CD1c-positive myeloid dendritic cell (primary cell): ENCODE results near the gene ZNF277.
"Not testable (repeated sequence)": the region's sequence is repeated elsewhere in the genome, so short reads cannot be mapped to it uniquely, and the experiment has no call there.

Experiments used
- DNase-seq: peaks from one replicate; pipeline ENCODE4 v3.0.0-alpha.2; 2016; ENCODE audit errors: extremely low spot score

ZNF277 gene

DNA sequence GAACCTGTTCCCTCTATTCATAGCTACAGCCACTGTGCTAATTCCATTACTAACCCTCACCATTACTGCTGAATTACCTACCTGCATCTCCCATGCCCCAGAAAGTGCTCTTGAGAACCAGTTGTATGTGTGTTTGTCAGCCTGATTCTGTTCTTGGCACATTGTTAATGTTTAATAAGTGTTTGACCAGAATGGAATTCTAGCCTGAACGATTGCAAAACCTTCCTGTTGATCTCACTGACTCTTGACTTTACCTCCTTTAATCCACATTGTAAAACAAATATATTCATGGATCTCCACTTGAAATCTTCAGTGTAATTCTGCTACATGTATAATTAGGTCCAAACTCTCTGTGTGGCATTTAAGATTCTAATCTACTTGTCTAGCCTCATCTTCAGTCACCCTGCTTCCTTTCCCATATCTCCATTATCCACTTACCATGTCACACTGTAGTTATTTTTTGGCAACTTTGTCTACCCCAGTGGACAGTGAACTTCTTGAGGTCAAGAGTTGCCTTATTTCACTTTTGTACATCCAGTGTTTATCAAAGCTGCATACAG is 4.9 kb downstream of the ZNF277 start:
- no peak for DNase-seq

DNA sequence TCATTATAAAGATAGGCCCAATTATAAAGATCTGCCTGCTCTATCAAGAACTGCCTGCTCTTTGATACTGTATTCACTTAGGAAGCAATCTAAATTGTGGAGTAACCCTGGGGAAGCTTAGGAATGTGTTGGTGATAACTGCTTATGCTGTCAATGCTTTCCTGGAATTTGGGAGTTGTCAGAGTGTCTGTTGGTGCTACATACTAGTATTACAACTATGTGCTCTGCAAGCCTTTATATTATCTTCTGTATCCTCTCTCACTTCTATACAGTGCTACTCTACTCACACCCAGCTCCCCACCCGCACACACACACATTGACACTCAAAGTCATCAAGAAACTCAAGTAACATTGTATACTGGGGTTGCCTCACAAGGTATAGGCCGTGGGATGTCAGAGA is 6.1 kb downstream of the ZNF277 start:
- no peak for DNase-seq

DNA sequence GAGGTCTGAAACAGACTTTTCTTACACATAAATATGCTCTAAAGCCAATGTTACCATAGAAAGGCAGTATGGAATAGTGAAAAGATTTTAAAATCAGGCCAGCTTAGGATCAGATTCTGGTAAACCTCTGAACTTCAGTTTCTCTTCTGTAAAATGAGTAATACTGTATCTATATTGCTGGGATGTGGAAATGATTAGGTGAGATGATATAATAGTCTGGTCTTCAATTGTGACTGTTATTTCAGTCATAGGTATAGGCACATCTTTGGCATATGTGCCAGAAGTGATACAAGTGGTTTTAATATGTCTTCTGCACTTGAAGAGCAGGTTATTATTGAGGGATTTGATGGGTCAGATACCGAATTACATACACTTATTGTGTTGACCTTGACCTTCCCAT is 7.2 kb downstream of the ZNF277 start:
- DNase-seq = no peak

DNA sequence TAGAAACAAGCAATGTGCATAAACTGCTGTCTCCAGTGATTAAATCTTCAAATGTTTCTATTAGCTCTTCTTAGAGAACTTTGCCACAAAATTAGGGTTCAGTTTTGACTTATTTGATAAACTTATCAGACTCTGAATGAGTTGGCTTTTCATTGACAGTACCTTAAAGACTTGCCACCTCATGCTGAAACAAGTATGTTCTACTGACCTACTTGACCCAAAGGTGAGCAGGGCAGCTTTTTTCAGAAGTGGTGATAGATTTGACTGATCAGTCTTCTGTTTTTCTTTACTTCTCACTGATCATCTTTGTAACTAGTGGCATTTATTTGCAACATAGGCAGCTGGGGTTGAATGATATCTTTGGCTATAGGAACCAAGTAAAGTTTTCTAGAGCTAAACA is 7.8 kb downstream of the ZNF277 start:
- no peak for DNase-seq

DNA sequence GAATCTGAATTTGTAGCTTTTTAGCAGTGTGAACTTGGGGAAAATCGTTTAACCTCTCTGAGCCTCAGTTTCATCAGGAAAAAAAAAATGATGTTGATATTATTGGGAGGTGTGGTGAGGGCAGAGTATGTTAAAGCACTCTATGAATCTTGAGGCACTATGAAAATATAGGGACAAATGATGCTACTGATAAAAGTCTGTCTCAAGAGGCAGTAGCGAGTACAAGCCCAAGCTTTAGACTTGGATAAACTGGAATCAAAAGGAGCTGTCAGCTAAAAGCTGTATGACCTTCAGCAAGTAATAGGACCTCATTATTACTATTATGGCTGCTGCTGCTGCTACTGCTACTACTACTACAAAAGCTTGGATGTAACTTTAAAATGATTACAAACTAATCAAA is 8.4 kb downstream of the ZNF277 start:
- no peak for DNase-seq

DNA sequence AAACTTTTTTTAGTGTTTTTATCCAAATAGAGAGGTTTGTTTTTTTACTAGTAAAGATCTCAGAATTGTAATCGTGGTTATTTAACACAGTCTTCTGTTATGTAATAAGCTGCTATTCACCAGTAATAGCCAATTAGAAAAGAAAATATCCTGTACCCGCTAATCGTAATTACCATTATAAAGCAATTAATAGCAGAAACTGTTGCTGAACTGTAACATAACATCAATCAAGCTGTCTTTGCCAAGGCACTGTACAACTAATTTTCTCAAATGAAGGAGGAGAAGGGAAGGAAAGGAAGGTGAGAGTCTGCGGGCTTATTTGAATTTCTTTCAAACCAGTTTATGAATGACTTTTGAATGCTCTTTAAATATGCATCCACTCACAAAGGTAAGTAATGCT is 9.3 kb downstream of the ZNF277 start:
- DNase-seq = no peak

DNA sequence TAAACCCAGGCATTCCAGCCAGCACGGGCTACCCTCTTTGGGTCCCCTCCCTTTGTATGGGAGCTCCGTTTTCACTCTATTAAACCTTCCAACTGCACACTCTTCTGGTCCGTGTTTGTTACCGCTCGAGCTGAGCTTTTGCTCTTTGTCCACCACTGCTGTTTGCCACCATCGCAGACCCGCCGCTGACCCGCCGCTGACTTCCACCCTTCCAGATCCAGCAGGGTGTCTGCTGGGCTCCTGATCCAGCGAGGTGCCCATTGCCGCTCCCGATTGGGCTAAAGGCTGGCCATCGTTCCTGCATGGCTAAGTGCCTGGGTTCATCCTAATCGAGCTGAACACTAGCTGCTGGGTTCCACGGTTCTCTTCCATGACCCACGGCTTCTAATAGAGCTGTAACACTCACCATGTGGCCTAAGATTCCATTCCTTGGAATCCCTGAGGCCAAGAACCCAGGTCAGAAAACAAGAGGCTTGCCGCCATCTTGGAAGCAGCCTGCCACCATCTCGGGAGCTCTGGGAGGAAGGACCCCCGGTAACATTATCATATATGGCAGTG is 14.5 kb downstream of the ZNF277 start:
- no peak for DNase-seq

DNA sequence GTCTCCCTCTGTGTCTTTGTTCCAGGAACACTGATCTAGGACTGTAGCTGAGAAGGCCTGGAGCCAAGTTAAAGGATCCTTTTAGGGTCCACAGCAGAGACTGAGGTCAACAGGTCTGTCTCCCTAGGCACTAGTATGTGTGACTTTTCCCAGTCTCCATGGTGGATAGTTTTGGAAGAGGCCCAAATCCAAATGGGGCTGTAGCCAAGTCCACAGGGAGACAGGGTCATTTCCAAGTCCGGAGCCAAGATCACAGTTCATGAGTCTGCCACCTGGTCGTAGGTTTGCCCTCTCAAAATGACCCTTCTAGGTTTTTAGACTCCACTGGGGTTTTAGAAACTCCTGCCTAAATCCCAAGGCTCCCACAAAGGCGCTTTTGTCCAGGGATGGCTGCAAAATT is 16.8 kb downstream of the ZNF277 start:
- no peak for DNase-seq

DNA sequence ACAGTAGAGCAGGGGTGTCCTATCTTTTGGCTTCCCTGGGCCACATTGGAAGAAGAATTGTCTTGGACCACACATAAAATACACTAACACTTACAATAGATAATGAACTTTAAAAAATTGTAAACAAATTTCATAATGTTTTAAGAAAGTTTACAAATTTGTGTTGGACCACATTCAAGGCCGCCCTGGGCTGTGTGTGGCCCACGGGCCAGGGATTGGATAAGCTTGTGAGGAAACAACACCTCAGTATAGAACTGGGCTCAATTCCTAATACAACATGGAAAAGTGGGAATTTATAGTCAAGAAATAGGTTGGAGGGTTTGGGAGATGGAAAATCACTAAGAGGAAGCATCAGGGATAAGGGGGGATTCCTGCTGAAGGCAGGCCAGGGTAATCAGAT is 17.7 kb downstream of the ZNF277 start:
- no peak for DNase-seq

DNA sequence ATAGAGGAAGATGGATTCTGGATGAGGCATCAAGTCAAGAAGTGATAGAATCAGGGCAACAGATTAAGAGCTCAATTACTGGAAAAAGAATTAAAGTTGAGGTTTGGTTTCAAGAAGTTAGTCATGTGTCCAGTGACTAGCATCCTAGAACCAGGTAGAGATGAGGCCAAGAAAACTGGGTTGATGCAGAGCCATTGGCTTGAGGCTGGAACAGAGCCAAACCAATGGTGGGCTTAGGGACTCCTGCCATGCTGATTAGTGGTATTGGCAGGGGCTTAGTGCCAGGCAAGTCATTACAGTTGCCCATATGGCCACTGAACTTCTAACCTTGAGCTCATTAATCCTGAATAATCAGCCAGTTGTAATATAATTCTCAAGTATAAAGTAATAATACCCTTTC is 18.5 kb downstream of the ZNF277 start:
- no peak for DNase-seq

DNA sequence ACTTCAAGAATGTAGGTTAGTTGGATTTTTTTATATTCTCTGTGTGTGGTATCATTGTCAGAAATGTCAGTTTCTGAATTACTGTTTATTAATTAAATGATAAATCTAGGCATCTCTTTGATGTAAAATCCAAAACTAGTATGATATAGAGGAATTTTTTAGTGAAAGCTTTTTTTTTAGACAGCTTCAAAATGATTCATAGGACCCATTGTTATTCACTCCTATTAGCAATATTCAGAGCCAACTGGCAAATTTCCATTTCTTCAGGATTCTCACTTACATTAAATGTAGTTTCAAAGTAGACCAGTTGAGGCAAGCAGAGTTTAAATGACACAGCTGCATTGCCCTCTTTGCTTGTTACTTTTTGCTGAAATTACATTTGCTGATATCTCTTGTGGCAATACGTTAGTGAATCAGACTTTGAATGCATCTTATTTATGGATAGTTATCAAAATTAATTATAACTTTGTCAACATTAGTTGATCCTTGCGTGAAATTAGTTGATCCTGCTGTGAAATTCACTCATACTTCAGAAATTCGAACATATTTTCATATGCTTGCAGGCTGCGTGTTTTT is 20.3 kb downstream of the ZNF277 start:
- no peak for DNase-seq

DNA sequence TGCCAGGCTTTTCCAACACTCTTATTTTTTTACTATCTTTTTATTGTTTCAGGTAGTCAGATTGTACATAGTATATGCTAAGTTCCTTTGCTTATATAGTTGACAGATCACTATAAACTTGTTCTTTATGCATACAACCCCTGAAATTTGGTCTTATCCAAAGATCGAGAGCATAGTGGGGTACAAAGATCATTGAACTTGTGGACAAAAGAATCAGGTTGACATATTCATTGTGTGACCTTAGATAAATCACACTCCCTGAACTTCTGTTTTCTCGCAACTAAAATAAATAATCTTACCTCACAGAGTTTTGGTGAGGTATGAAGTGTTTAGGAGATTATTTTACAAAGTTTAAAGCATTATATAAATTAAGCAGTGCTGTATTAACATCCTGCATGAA is 22.1 kb downstream of the ZNF277 start:
- no peak for DNase-seq

DNA sequence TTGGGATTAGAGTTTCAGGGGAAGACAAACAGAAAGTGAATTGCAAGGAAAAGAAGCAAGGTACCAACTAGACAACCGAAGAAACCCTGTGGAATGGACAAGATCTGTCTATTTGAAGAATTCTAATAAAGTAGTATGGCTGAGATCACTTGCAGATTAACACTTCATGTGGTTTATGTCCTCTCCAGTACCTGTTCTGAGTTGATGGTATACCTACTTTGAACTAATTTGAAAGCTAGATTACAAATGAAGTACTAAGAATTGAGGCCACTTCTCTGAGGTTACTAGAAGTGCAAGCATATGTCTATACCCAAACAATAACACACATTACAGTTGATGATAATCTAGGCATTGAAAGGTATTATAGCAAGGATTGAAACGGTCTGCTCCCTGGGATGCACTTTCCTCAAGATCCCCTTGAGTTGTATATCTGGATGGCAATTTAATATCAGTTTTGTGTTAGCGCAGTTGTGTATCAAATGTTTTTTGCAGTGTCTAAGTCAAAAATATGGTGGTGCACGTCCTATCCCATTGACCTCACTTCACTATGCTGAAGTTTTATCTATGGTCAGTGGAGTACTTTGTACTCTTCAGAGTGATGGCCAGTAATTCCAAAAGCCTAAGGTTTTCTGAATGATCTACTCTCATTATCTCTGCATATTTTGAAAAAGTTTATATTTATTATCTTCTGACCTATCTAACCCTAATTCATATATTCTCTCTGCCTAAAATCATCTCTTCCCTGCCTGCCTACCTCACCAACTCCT is 25.9 kb downstream of the ZNF277 start:
- no peak for DNase-seq

DNA sequence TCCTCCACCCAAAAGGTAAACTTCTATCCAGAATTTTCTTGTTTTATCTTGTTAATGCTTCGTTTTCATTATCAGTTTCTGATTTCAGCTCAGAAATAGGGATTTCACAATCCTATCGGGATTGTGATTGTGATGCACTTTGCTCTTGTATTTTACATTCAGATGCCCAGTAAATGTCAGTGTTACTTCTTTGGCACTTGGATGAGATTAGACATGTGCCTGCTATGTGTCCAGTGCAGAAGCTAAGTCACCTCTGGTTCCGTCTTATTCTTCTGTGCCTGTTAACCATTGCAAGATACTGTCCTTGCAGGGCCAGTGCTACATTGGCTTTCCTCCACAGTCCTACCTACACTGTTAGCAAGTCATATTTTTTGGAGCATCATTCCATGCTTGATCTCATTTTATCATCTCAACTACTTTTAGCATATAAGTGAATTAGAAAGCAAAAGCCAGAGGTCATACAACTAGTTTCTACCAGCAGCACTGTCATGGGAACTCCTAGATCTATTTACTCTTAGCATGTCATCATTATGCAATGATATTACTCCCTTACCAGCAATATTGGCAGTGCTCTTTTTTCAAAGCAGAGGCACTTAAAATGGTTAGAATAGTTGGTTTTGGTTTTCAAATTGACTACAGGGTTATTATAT is 26.7 kb downstream of the ZNF277 start:
- no peak for DNase-seq

DNA sequence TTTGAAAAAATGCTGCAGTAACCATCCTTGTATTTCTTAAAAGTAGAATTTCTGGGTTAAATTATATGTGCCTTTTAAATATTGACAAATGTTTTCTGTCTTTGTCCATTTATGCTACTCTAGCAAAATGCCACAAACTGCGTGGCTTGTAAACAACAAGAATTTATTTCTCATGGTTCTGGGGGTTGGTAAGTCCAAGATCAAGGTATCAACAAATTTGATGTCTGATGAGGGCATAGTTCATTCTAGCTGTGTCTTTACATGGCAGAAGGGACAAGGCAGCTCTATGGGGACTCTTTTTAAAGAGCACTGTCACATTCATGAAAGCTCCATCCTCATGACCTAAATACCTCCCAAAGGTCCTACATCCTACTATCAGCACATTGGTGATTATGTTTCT is 27.7 kb downstream of the ZNF277 start:
- DNase-seq = no peak

DNA sequence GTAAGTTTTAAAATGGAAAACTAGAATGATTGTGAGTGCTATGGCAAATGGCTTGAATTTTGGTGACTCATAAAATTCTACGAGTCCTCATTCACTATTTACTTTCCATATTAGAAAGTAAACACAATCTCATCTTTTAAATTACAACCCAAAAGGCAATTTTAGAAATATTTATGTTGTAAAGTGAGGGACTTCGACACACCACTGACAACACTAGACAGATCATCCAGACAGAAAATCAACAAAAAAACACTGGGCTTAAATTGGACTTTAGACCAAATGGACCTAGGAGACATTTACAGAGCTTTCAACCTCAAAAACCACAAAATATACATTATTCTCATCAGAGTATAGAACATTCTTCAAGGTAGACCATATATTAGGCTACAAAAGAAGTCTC is 30.1 kb downstream of the ZNF277 start:
- no peak for DNase-seq

DNA sequence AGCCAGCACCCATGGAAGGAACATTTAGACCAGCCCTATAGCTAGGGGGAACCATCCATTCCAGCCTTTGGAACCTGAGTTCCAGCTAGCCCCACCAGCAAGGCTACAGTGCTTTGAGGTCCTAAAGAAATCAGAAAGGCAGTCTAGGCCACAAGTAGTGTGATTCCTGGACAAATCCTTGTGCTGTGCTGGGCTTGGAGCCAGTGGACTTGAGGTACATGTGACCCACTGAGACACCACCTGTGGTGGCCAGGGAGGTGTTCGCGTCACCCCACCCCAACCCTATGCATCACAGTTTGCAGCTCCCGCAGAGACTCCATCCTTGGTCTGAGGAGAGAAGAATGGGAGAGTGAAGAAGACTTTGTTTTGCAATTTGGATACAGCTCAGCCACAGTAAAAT is 31.8 kb downstream of the ZNF277 start:
- DNase-seq = no peak

DNA sequence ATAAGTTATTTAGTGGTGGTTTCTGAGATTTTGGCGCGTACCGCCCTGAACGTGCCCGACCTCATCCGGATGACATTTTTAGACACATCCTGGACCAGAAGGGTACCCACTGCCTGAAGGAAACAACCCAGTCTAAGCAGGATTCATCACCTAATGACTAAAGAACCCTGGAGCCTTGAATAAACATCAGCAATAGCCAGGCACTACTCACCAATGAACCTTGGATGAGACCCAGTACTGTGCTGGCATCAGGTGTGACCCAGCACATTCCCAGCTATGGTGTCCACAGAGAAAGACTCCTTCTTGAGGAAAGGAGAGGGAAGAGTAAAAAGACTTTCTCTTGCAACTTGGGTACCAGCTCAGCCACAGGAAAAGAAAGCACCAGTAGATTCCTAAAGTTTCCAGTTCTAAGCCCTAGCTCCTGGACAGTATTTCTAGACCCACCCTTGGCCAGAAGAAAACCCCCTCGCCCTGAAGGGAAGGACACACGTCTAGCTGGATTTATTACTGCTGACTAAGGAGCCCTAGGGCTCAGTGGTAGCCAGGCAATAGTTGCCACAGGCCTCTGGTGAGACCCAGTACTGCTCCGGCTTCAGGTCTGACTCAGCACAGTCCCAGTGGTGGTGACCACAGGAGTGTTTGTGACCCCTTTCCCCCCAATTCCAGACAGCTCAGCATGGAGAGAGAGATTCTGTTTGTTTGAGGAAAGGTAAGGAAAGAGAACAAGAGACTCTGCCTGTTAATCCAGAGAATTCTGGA is 32.5 kb downstream of the ZNF277 start:
- DNase-seq = no peak

DNA sequence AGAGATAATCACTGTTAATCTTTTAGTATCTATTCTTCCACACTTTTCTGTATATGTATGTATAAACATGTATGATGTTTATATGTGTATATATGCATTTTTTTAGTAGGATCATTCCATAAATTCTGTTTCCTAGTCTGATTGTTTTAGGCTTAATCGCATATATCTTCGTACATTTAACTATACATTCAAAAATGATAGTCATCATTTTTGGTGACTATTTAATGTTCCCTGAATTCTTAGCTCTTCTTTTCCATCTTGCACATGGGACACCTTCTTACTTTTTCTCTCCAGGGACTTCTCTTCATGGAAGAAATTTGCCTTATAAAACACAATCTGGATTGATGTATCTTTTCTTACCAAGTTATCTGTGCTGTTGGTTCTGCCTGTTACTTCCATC is 42.1 kb downstream of the ZNF277 start:
- DNase-seq = no peak

DNA sequence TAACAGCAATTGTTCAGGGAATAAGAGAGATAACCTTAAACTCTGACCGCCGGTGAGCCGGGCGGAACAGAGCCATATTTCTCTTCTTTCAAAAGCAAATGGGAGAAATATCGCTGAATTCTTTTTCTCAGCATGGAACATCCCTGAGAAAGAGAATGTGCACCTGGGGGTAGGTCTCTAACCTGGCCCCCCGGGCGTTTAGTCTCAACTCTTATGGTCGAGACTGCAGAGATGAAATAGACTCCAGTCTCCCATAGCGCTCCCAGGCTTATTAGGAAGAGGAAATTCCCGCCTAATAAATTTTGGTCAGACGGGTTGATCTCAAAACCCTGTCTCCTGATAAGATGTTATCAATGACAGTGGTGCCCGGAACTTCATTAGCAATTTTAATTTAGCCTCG is 43.5 kb downstream of the ZNF277 start:
- not testable (repeated sequence) for DNase-seq

DNA sequence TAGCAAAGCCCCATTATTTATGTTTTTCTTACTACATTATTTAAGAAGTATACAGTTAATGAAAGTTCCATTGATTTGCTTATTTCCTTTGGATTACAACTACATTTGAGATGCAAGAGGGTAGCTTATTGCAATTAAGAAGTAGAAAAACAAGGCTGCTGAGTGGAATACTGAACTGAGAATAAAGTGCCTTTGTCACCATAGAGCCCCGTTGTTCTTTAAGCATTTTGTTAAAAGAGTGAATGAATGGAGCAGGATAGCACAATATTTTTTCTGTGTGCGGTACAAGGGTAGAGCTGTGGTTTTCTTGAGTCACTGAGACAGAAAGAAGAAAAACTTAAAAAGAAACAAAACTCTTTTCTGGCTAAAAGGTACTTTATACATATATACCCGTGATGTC is 45.6 kb downstream of the ZNF277 start:
- no peak for DNase-seq

DNA sequence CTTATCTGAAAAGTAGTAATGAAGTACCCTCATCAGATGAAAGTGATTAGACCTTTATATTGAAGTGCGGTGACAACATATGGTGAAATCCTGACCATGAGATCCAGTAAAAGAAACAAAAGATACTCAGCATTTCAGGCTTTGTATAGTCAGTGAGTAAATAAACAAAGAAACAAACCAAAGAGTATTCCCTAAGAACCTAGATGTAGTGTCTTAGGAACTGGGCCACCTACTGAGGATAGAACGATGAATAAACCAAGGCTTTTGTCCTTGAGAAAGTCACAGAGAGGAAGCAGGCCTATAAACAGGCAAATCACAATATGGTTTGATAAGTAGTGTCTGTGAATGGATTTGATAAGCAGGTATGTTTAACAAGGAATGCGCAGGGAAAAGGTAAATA is 46.2 kb downstream of the ZNF277 start:
- DNase-seq = no peak
